ENCODE data around the gene AP1G2. TPM values are rescaled to one million over a fixed set of nuclear protein-coding genes. Genes with fewer than 3 reads are reported as not detected.

AP1G2 gene, protein sequence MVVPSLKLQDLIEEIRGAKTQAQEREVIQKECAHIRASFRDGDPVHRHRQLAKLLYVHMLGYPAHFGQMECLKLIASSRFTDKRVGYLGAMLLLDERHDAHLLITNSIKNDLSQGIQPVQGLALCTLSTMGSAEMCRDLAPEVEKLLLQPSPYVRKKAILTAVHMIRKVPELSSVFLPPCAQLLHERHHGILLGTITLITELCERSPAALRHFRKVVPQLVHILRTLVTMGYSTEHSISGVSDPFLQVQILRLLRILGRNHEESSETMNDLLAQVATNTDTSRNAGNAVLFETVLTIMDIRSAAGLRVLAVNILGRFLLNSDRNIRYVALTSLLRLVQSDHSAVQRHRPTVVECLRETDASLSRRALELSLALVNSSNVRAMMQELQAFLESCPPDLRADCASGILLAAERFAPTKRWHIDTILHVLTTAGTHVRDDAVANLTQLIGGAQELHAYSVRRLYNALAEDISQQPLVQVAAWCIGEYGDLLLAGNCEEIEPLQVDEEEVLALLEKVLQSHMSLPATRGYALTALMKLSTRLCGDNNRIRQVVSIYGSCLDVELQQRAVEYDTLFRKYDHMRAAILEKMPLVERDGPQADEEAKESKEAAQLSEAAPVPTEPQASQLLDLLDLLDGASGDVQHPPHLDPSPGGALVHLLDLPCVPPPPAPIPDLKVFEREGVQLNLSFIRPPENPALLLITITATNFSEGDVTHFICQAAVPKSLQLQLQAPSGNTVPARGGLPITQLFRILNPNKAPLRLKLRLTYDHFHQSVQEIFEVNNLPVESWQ
- 107 and 122 TPM in 2 replicates for total RNA-seq

DNA sequence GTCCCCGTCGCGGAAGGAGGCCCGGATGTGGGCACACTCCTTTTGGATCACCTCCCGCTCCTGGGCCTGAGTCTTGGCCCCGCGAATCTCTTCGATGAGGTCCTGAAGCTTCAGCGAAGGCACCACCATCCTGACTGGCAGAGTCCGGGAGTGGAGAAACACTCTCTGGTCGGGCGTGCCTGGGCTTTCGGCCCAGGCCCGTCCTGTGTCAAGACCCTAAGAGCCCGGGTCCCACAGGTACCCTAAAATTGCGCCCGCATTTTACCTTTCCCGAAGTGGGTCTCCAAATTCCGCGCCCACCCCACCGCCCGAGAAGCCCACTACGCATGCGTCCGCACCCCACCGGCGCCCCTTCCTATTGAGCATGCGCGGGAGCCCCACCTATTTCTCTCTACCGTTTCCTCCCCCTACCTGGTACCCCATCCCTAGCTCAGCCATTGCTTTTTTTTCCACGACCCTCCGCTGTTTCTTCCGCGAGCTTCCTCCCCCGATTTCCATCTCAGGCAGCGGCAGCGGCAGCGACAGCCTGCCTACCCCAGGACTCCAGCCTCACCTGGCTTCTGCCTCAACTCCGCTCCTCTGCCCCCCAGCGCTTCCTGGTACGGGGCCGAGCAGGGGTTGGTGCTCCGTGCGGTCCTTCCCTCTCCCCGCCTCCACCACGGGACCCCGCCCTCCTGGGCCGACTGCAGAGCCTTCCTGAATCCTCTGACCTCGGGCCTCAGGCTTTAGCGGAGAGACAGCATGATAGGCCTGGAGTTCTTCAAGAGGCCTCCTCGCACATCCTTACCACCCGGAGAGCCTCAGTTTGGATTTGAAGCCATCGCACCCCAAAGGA, at the start of gene AP1G2:
TSS of gene AP1G2 (minus strand) at position 606 of the 835 bp plus-strand sequence. CDS start at position 129, 477 bp downstream.

DNA sequence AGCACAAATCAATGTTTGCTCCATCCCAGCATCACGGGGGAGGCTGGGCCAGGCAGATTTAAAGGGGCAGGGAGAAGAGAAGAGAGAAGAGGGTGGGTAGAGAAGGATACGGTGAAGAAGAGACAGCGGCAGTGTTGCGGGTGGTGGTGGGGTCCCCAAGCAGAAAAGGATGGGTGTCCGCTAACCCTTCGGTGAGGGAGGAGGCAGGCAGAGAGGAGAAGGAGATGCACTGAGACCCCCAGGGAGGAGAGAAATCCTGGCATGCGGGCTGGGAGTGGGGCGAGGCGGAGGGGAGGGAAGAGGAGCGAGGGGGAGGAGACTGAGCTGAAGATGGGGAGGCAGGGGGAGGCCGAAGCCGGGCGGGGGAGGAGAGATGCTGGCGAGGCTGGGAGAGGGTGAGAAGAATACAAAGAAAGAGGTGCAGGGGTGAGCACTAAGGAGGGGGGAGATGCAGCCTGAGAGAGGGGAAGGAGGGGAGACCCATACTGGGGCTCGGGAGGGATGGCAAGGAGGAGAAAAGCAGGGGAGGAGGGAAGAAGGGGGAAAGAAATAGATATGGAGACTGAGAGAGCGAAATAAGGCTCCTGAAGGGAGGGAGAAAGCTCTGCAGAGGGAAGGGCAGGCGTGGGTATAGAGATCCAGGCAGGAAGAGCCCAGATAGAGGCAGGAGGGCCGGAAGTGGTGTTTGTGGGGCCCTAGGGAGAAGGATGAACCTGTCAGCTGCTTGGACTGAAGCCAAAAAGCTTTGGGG, 11.1 kb upstream of the AP1G2 start, which contains the start of gene JPH4:
TSS of gene JPH4 (minus strand) at position 231 of the 751 bp plus-strand sequence. CDS start 1,337 bp downstream, outside the sequence.

DNA sequence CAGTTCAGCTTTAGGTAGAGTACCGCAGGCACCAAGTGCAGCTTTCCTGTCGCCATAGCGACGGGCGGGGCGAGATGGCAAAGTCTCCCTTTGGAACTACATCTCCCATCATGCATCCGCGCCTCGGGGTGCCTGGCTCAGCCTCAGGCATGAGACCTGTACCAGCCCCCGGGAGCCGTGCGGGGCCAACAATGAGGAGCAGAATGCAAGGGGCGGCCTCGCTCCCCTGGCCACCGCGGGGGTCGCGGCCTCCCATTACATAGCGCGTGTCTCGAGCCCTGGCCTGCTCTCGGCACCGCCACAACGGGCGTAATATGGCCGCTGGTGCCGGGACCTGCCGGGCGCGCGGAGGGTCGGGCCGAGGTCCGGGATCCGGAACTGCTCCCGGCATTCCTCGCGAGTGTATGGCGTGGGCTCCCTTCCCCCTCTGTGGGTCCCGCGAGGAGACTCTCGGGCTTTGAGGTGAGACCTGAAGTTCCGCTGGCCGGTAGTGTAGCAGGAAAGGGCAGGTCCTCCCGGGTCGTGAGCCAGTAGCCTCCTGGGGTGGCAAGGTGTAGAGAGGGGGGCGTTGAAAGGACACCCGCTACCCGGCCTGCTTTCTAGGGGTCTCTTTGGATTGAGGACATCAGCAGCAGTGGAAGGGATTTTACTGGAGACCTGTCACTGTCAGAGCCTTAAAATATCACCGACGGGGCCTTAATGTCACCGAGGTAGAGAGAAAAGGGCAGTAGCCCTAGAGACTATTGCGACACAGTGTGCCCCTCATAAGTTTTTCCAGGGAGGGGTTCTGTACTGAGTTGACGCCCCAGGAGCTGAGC, 11.5 kb downstream of the AP1G2 start, which contains the start of gene THTPA:
TSS of gene THTPA (plus strand) at position 390 of the 818 bp plus-strand sequence. CDS start 487 bp downstream, outside the sequence.

DNA sequence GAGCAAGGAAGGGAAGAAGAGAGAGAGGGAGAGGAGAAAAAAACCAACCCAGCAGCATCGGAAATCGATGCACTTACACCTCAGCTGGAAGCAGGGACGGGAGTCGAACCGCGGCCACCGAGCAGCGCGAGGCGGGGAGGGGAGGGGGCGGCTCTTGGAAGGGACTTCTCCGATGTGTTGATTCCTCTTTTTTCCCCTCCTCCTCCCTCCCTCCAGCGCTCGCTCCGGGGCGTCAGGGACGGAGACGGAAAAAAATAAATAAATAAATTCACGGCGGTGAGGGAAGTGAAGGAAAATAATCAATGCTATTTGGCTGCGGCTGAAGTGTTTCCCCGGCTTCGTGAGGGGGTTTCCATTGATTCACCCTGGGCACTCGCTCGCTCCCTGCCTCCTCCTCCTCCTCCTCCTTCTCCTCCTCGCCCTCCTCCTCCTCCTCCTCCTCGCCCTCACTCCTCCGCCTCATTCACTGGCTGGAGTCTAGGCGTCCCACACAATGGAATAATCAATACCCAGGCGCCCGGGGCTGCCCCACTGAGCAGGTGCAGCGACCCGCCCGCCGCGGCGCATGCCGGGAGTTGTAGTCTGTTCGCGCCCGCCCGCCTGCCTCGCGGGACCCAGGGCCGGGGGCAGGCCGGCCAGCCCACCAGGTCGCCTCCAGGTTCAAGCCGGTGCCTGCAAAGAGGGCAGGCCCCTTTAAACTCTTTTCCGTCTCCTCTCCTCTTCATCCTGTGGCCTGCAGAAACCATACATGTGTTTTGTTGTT, 16.1 kb downstream of the AP1G2 start, which contains the start of gene ZFHX2:
TSS of gene ZFHX2 (minus strand) at position 500 of the 763 bp plus-strand sequence. CDS start 16,440 bp downstream, outside the sequence.

Other genes starting within 250 kb of the AP1G2 start
- 34.1 and 58.1 TPM in 2 replicates for gene PABPN1, start 246.3 kb downstream of the AP1G2 start, total RNA-seq
- 22.0 and 46.3 TPM in 2 replicates for gene SLC22A17, start 214.9 kb downstream of the AP1G2 start, total RNA-seq
- gene EFS, start 202.6 kb downstream of the AP1G2 start, total RNA-seq: 41.6 and 43.8 TPM in 2 replicates
- not detected in 2 replicates for gene IL25, start 195.0 kb downstream of the AP1G2 start, total RNA-seq
- gene CMTM5, start 190.7 kb downstream of the AP1G2 start, total RNA-seq: not detected in 2 replicates
- not detected in 2 replicates for gene MYH6, start 159.5 kb downstream of the AP1G2 start, total RNA-seq
- not detected in 2 replicates for gene MYH7, start 132.1 kb downstream of the AP1G2 start, total RNA-seq
- 35.2 and 36.5 TPM in 2 replicates for gene NGDN, start 98.1 kb downstream of the AP1G2 start, total RNA-seq
- 0.39 TPM in 1 of 2 replicates, not detected in the other for gene ZFHX2, start 16.0 kb downstream of the AP1G2 start, total RNA-seq
- 8.7 and 15.3 TPM in 2 replicates for gene THTPA, start 11.5 kb downstream of the AP1G2 start, total RNA-seq
- under 0.01 and 0.22 TPM in 2 replicates for gene JPH4, start 11.0 kb upstream of the AP1G2 start, total RNA-seq
- gene DHRS2, start 68.6 kb upstream of the AP1G2 start, total RNA-seq: 82.9 and 146 TPM in 2 replicates

Data from placental epithelial cell (primary cell).